Immature natural killer cell (primary cell): ENCODE measurements around the gene MTSS2. TPM values are rescaled to one million over a fixed set of nuclear protein-coding genes. Genes with fewer than 3 reads are reported as not detected.

Experiments
- DNase-seq, 3 donors: peaks; one replicate each; pipeline ENCODE4 v3.0.0; 2022; ENCODE audit warnings: mixed read lengths in 1 of 3
- H3K27ac Mint-ChIP-seq, 6 donors: one replicate each; pipeline ENCODE4 v1.8.0; 2020; ENCODE audit warnings: mixed read lengths in 6 of 6, mild to moderate bottlenecking in 5 of 6, inconsistent platforms in 4 of 6, moderate library complexity in 3 of 6
- H3K27me3 Mint-ChIP-seq, 3 donors: one replicate each; pipeline ENCODE4 v1.8.0; 2020 to 2021; ENCODE audit warnings: low read depth in 3 of 3, mild to moderate bottlenecking in 3 of 3, mixed read lengths in 3 of 3, moderate library complexity in 3 of 3, inconsistent platforms in 1 of 3
- H3K36me3 Mint-ChIP-seq, 3 donors: one replicate each; pipeline ENCODE4 v1.8.0; 2020; ENCODE audit warnings: mixed read lengths in 3 of 3, inconsistent platforms in 2 of 3, mild to moderate bottlenecking in 2 of 3
- H3K4me1 Mint-ChIP-seq, 2 donors: one replicate each; pipeline ENCODE4 v1.8.0; 2020; ENCODE audit warnings: inconsistent platforms in 2 of 2, mild to moderate bottlenecking in 2 of 2, mixed read lengths in 2 of 2, moderate library complexity in 1 of 2
- H3K4me3 Mint-ChIP-seq, 5 donors: one replicate each; pipeline ENCODE4 v1.8.0; 2020; ENCODE audit warnings: mild to moderate bottlenecking in 5 of 5, mixed read lengths in 5 of 5, inconsistent platforms in 3 of 5, moderate library complexity in 3 of 5
- H3K9me3 Mint-ChIP-seq, 6 donors: one replicate each; pipeline ENCODE4 v1.8.0; 2020; ENCODE audit warnings: mild to moderate bottlenecking in 6 of 6, mixed read lengths in 6 of 6, inconsistent platforms in 4 of 6, moderate library complexity in 3 of 6
- polyA plus RNA-seq, 3 donors: library from polyadenylated mRNA; unstranded; fragments of 300-500 nt; fragmentation: Illumina TruSeq; gene quantifications; one replicate each; pipeline ENCODE4 v1.2.3, GENCODE V29; 2021

The MTSS2 gene
- polyA plus RNA-seq, 3 donors from 2014 or later: not detected

GRCh38 chr16:70683146-70683944, 2.5 kb downstream of the MTSS2 start:
- no peak overlapping the region for H3K27ac Mint-ChIP-seq
- H3K4me1 Mint-ChIP-seq: peaks cover 5 to 9% of the 10 kb centered on the region in 2 donors
- DNase-seq: no peak
- H3K9me3 Mint-ChIP-seq: no peaks in the 10 kb centered on the region
- H3K27me3 Mint-ChIP-seq: peaks cover 2 to 5% (median 4%) of the 10 kb centered on the region in 3 donors
- no peak overlapping the region for H3K4me3 Mint-ChIP-seq
- H3K36me3 Mint-ChIP-seq: peaks cover 0 to 4% (median 0%) of the 10 kb centered on the region in 3 donors

- peak overlapping the region in 1 of 6 donors; percentile 61 for H3K27ac Mint-ChIP-seq
- peaks cover 2 to 5% (median 4%) of the 10 kb centered on the region in 3 donors for H3K27me3 Mint-ChIP-seq
- peaks cover 5 to 9% of the 10 kb centered on the region in 2 donors for H3K4me1 Mint-ChIP-seq
- peak overlapping the region in 1 of 5 donors; percentile 18 for H3K4me3 Mint-ChIP-seq
- H3K36me3 Mint-ChIP-seq: peaks cover 0 to 3% (median 0%) of the 10 kb centered on the region in 3 donors
- H3K9me3 Mint-ChIP-seq: no peaks in the 10 kb centered on the region
- DNase-seq: no peak
Observed at GRCh38 chr16:70682239-70683145, 3.4 kb downstream of the MTSS2 start.

DNA sequence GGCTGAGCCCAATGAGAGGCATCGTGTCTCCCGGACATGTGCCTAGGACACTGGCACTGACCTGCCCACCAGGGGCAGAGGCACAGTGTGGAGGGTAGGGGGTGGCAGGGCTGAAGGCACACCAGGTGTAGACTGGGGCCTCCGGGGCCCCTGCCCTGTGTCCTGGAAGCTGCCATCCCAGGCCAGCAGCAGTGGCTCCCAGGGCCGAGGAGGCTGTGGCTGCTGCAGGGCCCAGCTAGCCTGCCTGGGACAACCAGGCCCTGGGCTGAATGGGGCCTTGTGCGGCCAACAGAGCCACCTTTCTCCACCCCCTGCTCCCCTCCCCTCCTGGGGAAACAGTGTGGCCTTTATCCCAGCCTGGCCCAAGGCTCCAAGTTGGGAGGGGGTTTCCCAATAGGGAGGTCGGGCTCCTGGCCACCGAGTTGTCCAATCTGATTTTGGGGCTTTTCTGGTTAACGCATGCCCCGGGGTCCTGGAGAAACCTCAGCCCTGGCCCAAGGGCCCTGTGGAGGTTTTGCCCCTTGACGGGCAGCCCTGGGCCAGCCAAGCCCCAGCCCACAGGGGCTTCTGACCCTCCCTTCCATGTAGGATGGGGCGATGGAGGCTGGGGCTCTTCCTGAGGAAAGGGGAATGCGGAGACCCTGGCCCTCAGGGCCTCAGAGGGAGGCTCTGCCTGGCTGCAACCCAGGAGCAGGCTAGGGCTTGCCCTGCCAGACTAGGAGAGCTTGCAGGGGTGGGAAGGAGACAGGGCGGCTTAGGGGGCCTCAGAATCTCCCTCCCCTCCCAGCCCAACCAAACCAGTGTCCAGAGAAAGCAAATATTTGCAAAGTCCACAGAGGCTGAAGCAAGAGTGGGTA, 4.2 kb downstream of the MTSS2 start:
- peaks cover 2 to 4% (median 2%) of the 10 kb centered on the region in 3 donors for H3K27me3 Mint-ChIP-seq
- no peaks in the 10 kb centered on the region for H3K36me3 Mint-ChIP-seq
- no peak overlapping the region for H3K27ac Mint-ChIP-seq
- no peaks in the 10 kb centered on the region for H3K9me3 Mint-ChIP-seq
- no peak overlapping the region for H3K4me3 Mint-ChIP-seq
- no peak for DNase-seq
- peaks cover 5 to 6% of the 10 kb centered on the region in 2 donors for H3K4me1 Mint-ChIP-seq

GRCh38 chr16:70680495-70681381, 5.1 kb downstream of the MTSS2 start:
- H3K4me1 Mint-ChIP-seq: peaks cover 1 to 5% of the 10 kb centered on the region in 2 donors
- no peak for DNase-seq
- peaks cover 0 to 2% (median 2%) of the 10 kb centered on the region in 3 donors for H3K27me3 Mint-ChIP-seq
- no peaks in the 10 kb centered on the region for H3K36me3 Mint-ChIP-seq
- H3K4me3 Mint-ChIP-seq: no peak overlapping the region
- no peaks in the 10 kb centered on the region for H3K9me3 Mint-ChIP-seq
- H3K27ac Mint-ChIP-seq: no peak overlapping the region

- Mint-ChIP-seq H3K27ac (no peak overlapping the region), H3K36me3 (no peaks in the 10 kb centered on the region), H3K4me3 (no peak overlapping the region), H3K27me3 (peaks cover 0 to 2% (median 2%) of the 10 kb centered on the region in 3 donors), H3K9me3 (no peaks in the 10 kb centered on the region), H3K4me1 (peaks cover 1 to 5% of the 10 kb centered on the region in 2 donors)
- no peak for DNase-seq
Observed at GRCh38 chr16:70679671-70680494, 6.0 kb downstream of the MTSS2 start.

- Mint-ChIP-seq H3K4me1 (peaks cover 1 to 5% of the 10 kb centered on the region in 2 donors), H3K27ac (peak overlapping the region in 2 of 6 donors; percentile 13 to 69), H3K36me3 (no peaks in the 10 kb centered on the region), H3K4me3 (peak overlapping the region in 1 of 5 donors; percentile 24), H3K9me3 (no peaks in the 10 kb centered on the region), H3K27me3 (peaks cover 0 to 2% (median 2%) of the 10 kb centered on the region in 3 donors)
- no peak for DNase-seq
Observed at GRCh38 chr16:70678898-70679670, 6.8 kb downstream of the MTSS2 start.

DNA sequence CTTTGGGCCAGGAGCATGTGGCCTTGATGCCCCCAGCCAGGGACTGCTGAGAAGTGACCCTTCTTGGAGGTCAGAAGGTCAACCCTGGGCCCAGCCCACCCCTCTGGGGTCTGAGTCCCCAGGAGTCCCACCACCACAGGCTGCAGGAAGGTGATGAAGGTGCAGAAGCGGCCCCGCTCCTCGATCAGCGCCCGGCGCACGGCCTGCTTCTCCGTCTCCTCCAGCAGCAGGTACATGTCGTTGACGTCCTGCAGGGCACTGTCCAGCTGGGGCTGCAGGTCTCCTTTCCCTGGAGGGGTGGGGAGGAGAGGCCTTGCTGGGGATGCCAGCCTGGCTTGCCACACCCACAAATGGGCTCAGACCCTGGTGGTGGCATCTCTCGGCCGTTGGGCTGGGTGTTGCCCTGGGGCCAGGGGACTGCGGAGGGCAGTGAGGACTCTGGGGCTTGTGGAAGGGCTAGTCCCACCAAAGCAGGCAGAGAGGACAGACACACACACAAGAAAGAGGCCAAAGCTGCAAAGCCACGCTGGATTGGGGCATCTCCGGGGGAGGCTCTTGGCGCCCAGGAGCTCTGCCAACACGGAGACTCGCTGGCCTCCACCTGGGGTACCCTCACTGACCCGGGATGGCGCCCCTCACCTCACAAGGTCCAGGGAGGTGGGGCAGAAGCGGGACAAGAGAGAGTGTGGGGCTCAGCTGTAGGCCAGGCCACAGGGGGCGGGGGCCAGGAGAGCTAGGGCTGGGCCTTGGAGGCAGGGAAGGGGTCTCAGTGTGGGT, 7.5 kb downstream of the MTSS2 start:
- peaks cover 0 to 2% (median 2%) of the 10 kb centered on the region in 3 donors for H3K27me3 Mint-ChIP-seq
- peaks cover 1 to 5% of the 10 kb centered on the region in 2 donors for H3K4me1 Mint-ChIP-seq
- DNase-seq: no peak
- H3K9me3 Mint-ChIP-seq: peaks cover 0 to 1% (median 0%) of the 10 kb centered on the region in 6 donors
- H3K27ac Mint-ChIP-seq: peak overlapping the region in 1 of 6 donors; percentile 69
- H3K36me3 Mint-ChIP-seq: no peaks in the 10 kb centered on the region
- no peak overlapping the region for H3K4me3 Mint-ChIP-seq

DNA sequence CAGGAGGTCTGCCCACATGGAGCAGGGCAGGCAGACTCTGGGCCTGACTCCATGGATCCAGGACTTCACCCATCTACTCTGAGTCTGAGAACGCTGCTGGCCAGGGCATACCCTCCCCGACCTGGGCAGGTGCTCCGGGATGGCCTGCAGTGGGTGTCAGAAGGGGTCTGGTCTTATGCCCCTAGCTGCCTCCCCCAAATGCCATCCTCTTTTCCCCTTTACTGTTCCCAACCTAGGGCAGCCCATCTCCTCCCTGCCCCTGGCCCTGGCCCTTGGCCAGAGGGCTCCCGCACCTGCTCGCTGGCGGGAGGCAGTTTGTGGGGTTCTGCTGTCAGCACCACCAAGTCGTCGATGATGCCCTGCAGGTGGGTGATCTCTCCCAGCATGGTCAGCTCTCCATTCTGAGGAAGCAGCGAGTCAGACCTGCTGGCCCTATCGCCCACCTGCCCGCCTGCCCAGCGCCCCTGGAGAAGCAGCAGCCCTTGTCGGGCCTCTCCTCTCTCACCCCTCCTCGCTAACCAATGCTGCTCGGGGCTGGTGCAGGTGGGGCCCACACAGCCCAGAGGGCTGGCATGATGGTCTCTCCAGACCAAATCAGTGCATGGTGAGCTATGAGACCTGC, 8.2 kb downstream of the MTSS2 start:
- peaks cover 0 to 1% (median 0%) of the 10 kb centered on the region in 6 donors for H3K9me3 Mint-ChIP-seq
- no peak overlapping the region for H3K4me3 Mint-ChIP-seq
- no peak overlapping the region for H3K27ac Mint-ChIP-seq
- H3K27me3 Mint-ChIP-seq: peaks cover 0 to 4% (median 2%) of the 10 kb centered on the region in 3 donors
- no peaks in the 10 kb centered on the region for H3K36me3 Mint-ChIP-seq
- DNase-seq: no peak
- H3K4me1 Mint-ChIP-seq: peaks cover 1 to 5% of the 10 kb centered on the region in 2 donors

GRCh38 chr16:70676675-70677498, 9.0 kb downstream of the MTSS2 start:
- Mint-ChIP-seq H3K4me1 (peaks cover 1 to 5% of the 10 kb centered on the region in 2 donors), H3K27me3 (peaks cover 0 to 4% (median 2%) of the 10 kb centered on the region in 3 donors), H3K4me3 (no peak overlapping the region), H3K27ac (no peak overlapping the region), H3K9me3 (peaks cover 0 to 1% (median 0%) of the 10 kb centered on the region in 6 donors), H3K36me3 (no peaks in the 10 kb centered on the region)
- no peak for DNase-seq
